Activated T-cell treated with anti-CD3 and anti-CD28 coated beads, Interleukin-2, amount 50 U/mL, for 1 hour (primary cell): Measurements from ENCODE around the gene PPM1L.

Experiments
- DNase-seq: peaks from one replicate; pipeline ENCODE4 v3.0.0-alpha.2; 2020

PPM1L gene

GRCh38 chr3:160810362-160811236, 54.6 kb downstream of the PPM1L start:
- DNase-seq, result no peak

- no peak for DNase-seq
Observed at GRCh38 chr3:160811237-160811548, 55.2 kb downstream of the PPM1L start.

GRCh38 chr3:160812304-160812703, 56.3 kb downstream of the PPM1L start:
- DNase-seq, result no peak

GRCh38 chr3:160815280-160815679, 59.2 kb downstream of the PPM1L start:
- no peak for DNase-seq

- DNase-seq, result no peak
Observed at GRCh38 chr3:160820022-160820421, 64.0 kb downstream of the PPM1L start.

- no peak for DNase-seq
Observed at GRCh38 chr3:160820430-160820829, 64.4 kb downstream of the PPM1L start.

- no peak for DNase-seq
Observed at GRCh38 chr3:160822936-160823335, 66.9 kb downstream of the PPM1L start.

- DNase-seq, result no peak
Observed at GRCh38 chr3:160825311-160825800, 69.3 kb downstream of the PPM1L start.

- no peak for DNase-seq
Observed at GRCh38 chr3:160826408-160826807, 70.4 kb downstream of the PPM1L start.

- no peak for DNase-seq
Observed at GRCh38 chr3:160826991-160827390, 71.0 kb downstream of the PPM1L start.

- no peak for DNase-seq
Observed at GRCh38 chr3:160827516-160827915, 71.5 kb downstream of the PPM1L start.

GRCh38 chr3:160828880-160829279, 72.8 kb downstream of the PPM1L start:
- DNase-seq, result no peak

- no peak for DNase-seq
Observed at GRCh38 chr3:160829486-160830009, 73.5 kb downstream of the PPM1L start.

GRCh38 chr3:160830796-160831195, 74.8 kb downstream of the PPM1L start:
- no peak for DNase-seq

- DNase-seq, result no peak
Observed at GRCh38 chr3:160831401-160831800, 75.4 kb downstream of the PPM1L start.

GRCh38 chr3:160837394-160837980, 81.5 kb downstream of the PPM1L start:
- no peak for DNase-seq

- no peak for DNase-seq
Observed at GRCh38 chr3:160840590-160840989, 84.6 kb downstream of the PPM1L start.

GRCh38 chr3:160841455-160841854, 85.4 kb downstream of the PPM1L start:
- no peak for DNase-seq

GRCh38 chr3:160842021-160843005, 86.3 kb downstream of the PPM1L start:
- no peak for DNase-seq

GRCh38 chr3:160851629-160852210, 95.7 kb downstream of the PPM1L start:
- no peak for DNase-seq

GRCh38 chr3:160852856-160853255, 96.8 kb downstream of the PPM1L start:
- no peak for DNase-seq

GRCh38 chr3:160856450-160856849, 100.4 kb downstream of the PPM1L start:
- DNase-seq, result no peak
